ENCODE measurements around the gene FSTL4.
"Not testable (repeated sequence)": the region's sequence is repeated elsewhere in the genome, so short reads cannot be mapped to it uniquely, and the experiment has no call there.

FSTL4 gene

GRCh38 chr5:133454442-133454841 lies 157.9 kb downstream of the FSTL4 start:
- DNase-seq (ENCODE audit: low spot score) = no peak

GRCh38 chr5:133453831-133454230 lies 158.5 kb downstream of the FSTL4 start:
- DNase-seq (ENCODE audit: low spot score) = no peak

GRCh38 chr5:133453084-133453780 lies 159.1 kb downstream of the FSTL4 start:
- no peak for DNase-seq (ENCODE audit: low spot score)

- no peak for DNase-seq (ENCODE audit: low spot score)
These were observed 160.4 kb downstream of the FSTL4 start for GRCh38 chr5:133451926-133452325.

- DNase-seq (ENCODE audit: low spot score) = no peak
These were observed 162.1 kb downstream of the FSTL4 start for GRCh38 chr5:133450286-133450685.

- no peak for DNase-seq (ENCODE audit: low spot score)
These were observed 163.2 kb downstream of the FSTL4 start for GRCh38 chr5:133449181-133449580.

GRCh38 chr5:133446440-133446839 lies 165.9 kb downstream of the FSTL4 start:
- no peak for DNase-seq (ENCODE audit: low spot score)

- no peak for DNase-seq (ENCODE audit: low spot score)
These were observed 166.6 kb downstream of the FSTL4 start for GRCh38 chr5:133445744-133446143.

- not testable (repeated sequence) for DNase-seq (ENCODE audit: low spot score)
These were observed 167.1 kb downstream of the FSTL4 start for GRCh38 chr5:133445204-133445603.

GRCh38 chr5:133444711-133445110 lies 167.6 kb downstream of the FSTL4 start:
- no peak for DNase-seq (ENCODE audit: low spot score)

- DNase-seq (ENCODE audit: low spot score) = no peak
These were observed 171.1 kb downstream of the FSTL4 start for GRCh38 chr5:133441166-133441815.

GRCh38 chr5:133440467-133441115 lies 171.8 kb downstream of the FSTL4 start:
- no peak for DNase-seq (ENCODE audit: low spot score)

- DNase-seq (ENCODE audit: low spot score) = no peak
These were observed 172.5 kb downstream of the FSTL4 start for GRCh38 chr5:133439859-133440258.

- DNase-seq (ENCODE audit: low spot score) = no peak
These were observed 173.9 kb downstream of the FSTL4 start for GRCh38 chr5:133438487-133438886.

- DNase-seq (ENCODE audit: low spot score) = no peak
These were observed 178.0 kb downstream of the FSTL4 start for GRCh38 chr5:133434336-133434735.

- DNase-seq (ENCODE audit: low spot score) = no peak
These were observed 178.7 kb downstream of the FSTL4 start for GRCh38 chr5:133433641-133434040.

- DNase-seq (ENCODE audit: low spot score) = no peak
These were observed 179.3 kb downstream of the FSTL4 start for GRCh38 chr5:133432956-133433532.

- no peak for DNase-seq (ENCODE audit: low spot score)
These were observed 180.9 kb downstream of the FSTL4 start for GRCh38 chr5:133431326-133431865.

- DNase-seq (ENCODE audit: low spot score) = no peak
These were observed 182.2 kb downstream of the FSTL4 start for GRCh38 chr5:133430095-133430494.

- no peak for DNase-seq (ENCODE audit: low spot score)
These were observed 183.3 kb downstream of the FSTL4 start for GRCh38 chr5:133429046-133429445.

GRCh38 chr5:133428072-133428660 lies 184.2 kb downstream of the FSTL4 start:
- DNase-seq (ENCODE audit: low spot score) = no peak

- DNase-seq (ENCODE audit: low spot score) = no peak
These were observed 185.1 kb downstream of the FSTL4 start for GRCh38 chr5:133427121-133427777.
